Measurements from ENCODE around the gene FLG2. TPM values are rescaled to one million over a fixed set of nuclear protein-coding genes. Genes with fewer than 3 reads are reported as not detected.

FLG2 gene
- total RNA-seq, 4 donors from 2014 or later: not detected

GRCh38 chr1:152392909-152393308 lies 33.1 kb upstream of the FLG2 start:
- intact Hi-C loops (cut with DNase I): no loop called here
- no peak overlapping the region for H3K27ac ChIP-seq
- no peaks in the 10 kb centered on the region for H3K36me3 ChIP-seq
- 75 to 83% methylated on average over 2 of the region's 2 CpGs for WGBS, 2 donors
- no peaks in the 10 kb centered on the region for H3K9me3 ChIP-seq
- H3K4me3 ChIP-seq (replicated peaks in 1 of 3): no peak overlapping the region
- no peaks in the 10 kb centered on the region for H3K27me3 ChIP-seq
- no peaks in the 10 kb centered on the region for H3K4me1 ChIP-seq
- TF ChIP-seq CTCF (IDR thresholded peaks at IDR 0.05) (no peak), POLR2A (IDR thresholded peaks at IDR 0.05) (no peak)
- no peak for DNase-seq

- H3K36me3 ChIP-seq: no peaks in the 10 kb centered on the region
- WGBS, 2 donors: 76 to 78% methylated on average over 4 of the region's 4 CpGs
- intact Hi-C loops (cut with DNase I): no loop called here
- no peaks in the 10 kb centered on the region for H3K4me1 ChIP-seq
- no peak overlapping the region for H3K27ac ChIP-seq
- H3K9me3 ChIP-seq: no peaks in the 10 kb centered on the region
- no peak overlapping the region for H3K4me3 ChIP-seq (replicated peaks in 1 of 3)
- DNase-seq: no peak
- H3K27me3 ChIP-seq: no peaks in the 10 kb centered on the region
- TF ChIP-seq CTCF (IDR thresholded peaks at IDR 0.05) (no peak), POLR2A (IDR thresholded peaks at IDR 0.05) (no peak)
Observed at GRCh38 chr1:152388889-152389288, 29.1 kb upstream of the FLG2 start.

- Histone ChIP-seq H3K36me3 (no peaks in the 10 kb centered on the region), H3K27ac (no peak overlapping the region), H3K4me3 (replicated peaks in 1 of 3) (no peak overlapping the region), H3K9me3 (no peaks in the 10 kb centered on the region), H3K27me3 (no peaks in the 10 kb centered on the region), H3K4me1 (no peaks in the 10 kb centered on the region)
- intact Hi-C loops (cut with DNase I): no loop called here
- TF ChIP-seq POLR2A (IDR thresholded peaks at IDR 0.05): no peak
- 86 to 96% methylated on average over 2 of the region's 2 CpGs for WGBS, 2 donors
- no peak for DNase-seq
Observed at GRCh38 chr1:152386940-152387339, 27.1 kb upstream of the FLG2 start.

GRCh38 chr1:152380932-152381331 lies 21.1 kb upstream of the FLG2 start:
- H3K36me3 ChIP-seq: no peaks in the 10 kb centered on the region
- H3K4me1 ChIP-seq: no peaks in the 10 kb centered on the region
- DNase-seq: no peak
- intact Hi-C loops (cut with DNase I): no loop called here
- no peak overlapping the region for H3K4me3 ChIP-seq (replicated peaks in 1 of 3)
- WGBS, 2 donors: 78 to 83% methylated on average over 16 of the region's 16 CpGs
- H3K9me3 ChIP-seq: no peaks in the 10 kb centered on the region
- H3K27ac ChIP-seq: no peak overlapping the region
- H3K27me3 ChIP-seq: no peaks in the 10 kb centered on the region
- TF ChIP-seq POLR2A (IDR thresholded peaks at IDR 0.05): no peak
- no peak for TF ChIP-seq CTCF (IDR thresholded peaks at IDR 0.05)

GRCh38 chr1:152374451-152374850 lies 14.6 kb upstream of the FLG2 start:
- TF ChIP-seq POLR2A (IDR thresholded peaks at IDR 0.05) (no peak), CTCF (IDR thresholded peaks at IDR 0.05) (no peak)
- H3K9me3 ChIP-seq: no peaks in the 10 kb centered on the region
- H3K4me1 ChIP-seq: no peaks in the 10 kb centered on the region
- no peaks in the 10 kb centered on the region for H3K27me3 ChIP-seq
- no peaks in the 10 kb centered on the region for H3K36me3 ChIP-seq
- H3K27ac ChIP-seq: no peak overlapping the region
- no peak for DNase-seq
- intact Hi-C loops (cut with DNase I): no loop called here
- WGBS, 2 donors: 83 to 88% methylated on average over 3 of the region's 3 CpGs
- no peak overlapping the region for H3K4me3 ChIP-seq (replicated peaks in 1 of 3)

GRCh38 chr1:152372672-152373071 lies 12.9 kb upstream of the FLG2 start:
- no peak overlapping the region for H3K4me3 ChIP-seq (replicated peaks in 1 of 3)
- no peaks in the 10 kb centered on the region for H3K4me1 ChIP-seq
- no peak for TF ChIP-seq CTCF (IDR thresholded peaks at IDR 0.05)
- TF ChIP-seq POLR2A (IDR thresholded peaks at IDR 0.05): no peak
- no peaks in the 10 kb centered on the region for H3K27me3 ChIP-seq
- intact Hi-C loops (cut with DNase I): no loop called here
- H3K36me3 ChIP-seq: no peaks in the 10 kb centered on the region
- no peaks in the 10 kb centered on the region for H3K9me3 ChIP-seq
- whole genome bisulfite sequencing, 2 donors: 77 to 86% methylated on average over 1 of the region's 1 CpG
- no peak for DNase-seq
- no peak overlapping the region for H3K27ac ChIP-seq

Data from thyroid gland (tissue), 4 donors.